Right cardiac atrium (tissue), 5 donors: ENCODE results near the gene LATS2. TPM values are rescaled to one million over a fixed set of nuclear protein-coding genes. Genes with fewer than 3 reads are reported as not detected.

Experiments used
- ATAC-seq, 2 donors: fragments of 200-7000 bp; cut with Tn5 transposase; one replicate each; pipeline versions ENCODE4 v1.8.0 to v1.9.1; 2020; ENCODE audit warnings: moderate library complexity in 2 of 2, mild to moderate bottlenecking in 1 of 2
- DNase-seq, 3 donors: peaks; one replicate each; pipeline ENCODE4 v3.0.0-alpha.2; 2020
- H3K27ac ChIP-seq: one replicate; pipeline ENCODE4 v1.5.1; 2013; ENCODE audit warnings: mild to moderate bottlenecking, low read length, control low read depth, moderate library complexity
- H3K27me3 ChIP-seq: one replicate; pipeline ENCODE4 v1.6.1; 2013; ENCODE audit not compliant: control insufficient read depth, insufficient read depth
- H3K4me1 ChIP-seq: one replicate; pipeline ENCODE4 v1.6.1; 2013; ENCODE audit warnings: low read length; ENCODE audit not compliant: control insufficient read depth, insufficient read depth
- H3K4me3 ChIP-seq: one replicate; pipeline ENCODE4 v1.5.1; 2013; ENCODE audit warnings: low read length, control low read depth
- H3K9me3 ChIP-seq: one replicate; pipeline ENCODE4 v1.6.1; 2013; ENCODE audit warnings: low read length; ENCODE audit not compliant: control insufficient read depth
- WGBS: extraction: QIAGEN DNeasy Blood & Tissue Kit; methylation state at CpG from one replicate; pipeline ENCODE4 v1.1.7; 2013; 5-methylcytosine and 5-hydroxymethylcytosine counted together
- intact Hi-C, 4 donors: fragments of 100-400 bp; cut with DNase I; formaldehyde crosslinking; loops; one replicate each; pipeline versions ENCODE4 v1.11.0 to v1.14.0; 2022 to 2023
- polyA plus RNA-seq: library from polyadenylated mRNA; stranded (reverse); fragments of 200-250 nt; gene quantifications from one replicate; pipeline ENCODE4 v1.2.3, GENCODE V29; 2013
- total RNA-seq, 4 donors: library from RNA; stranded (reverse); fragmentation: NEBNext Ultra II Directional; extraction: Animal tissue kit (Norgen Biotek cat#: 25700); gene quantifications; one replicate each; pipeline ENCODE4 v1.2.1, GENCODE V29; 2021
- donor health status: healthy with polysubstance abuse.
- donor health status: DM: no; HTN: yes; CAD: no.
- donor health status: DM: no; HTN: no; CAD: no.
- donor health status: DM: no; HTN: yes; CAD: no; lungs with severe emphysema.
- donor health status: DM: yes; HTN: yes; CAD: no.

LATS2 gene
- total and polyA plus RNA-seq, 5 donors: 10.5 to 36.7 (median 23.6) TPM

- H3K4me1 ChIP-seq: peaks cover 10% of the 10 kb centered on the region
Measured at GRCh38 chr13:21047087-21047486, 14.3 kb downstream of the LATS2 start.

GRCh38 chr13:21046203-21046602 is 15.2 kb downstream of the LATS2 start:
- H3K4me3 ChIP-seq: no peak overlapping the region
- H3K27ac ChIP-seq: no peak overlapping the region
- peaks cover 11% of the 10 kb centered on the region for H3K4me1 ChIP-seq
- ATAC-seq (no peak), DNase-seq (no peak)
- H3K9me3 ChIP-seq: no peaks in the 10 kb centered on the region
- H3K27me3 ChIP-seq: no peaks in the 10 kb centered on the region
- WGBS: 49% methylated on average over 7 of the region's 7 CpGs
- intact Hi-C loops: loop anchor here in 1 of 4 donors (5.0 kb wide), 1 partner anchor 49 kb away; no protein-coding TSS in a partner anchor

More at GRCh38 chr13:21047087-21047486, 14.3 kb downstream of the LATS2 start:
- Histone ChIP-seq H3K9me3 (no peaks in the 10 kb centered on the region), H3K27me3 (no peaks in the 10 kb centered on the region), H3K27ac (no peak overlapping the region), H3K4me3 (no peak overlapping the region)
- DNase-seq (no peak), ATAC-seq (peak in 1 of 2 donors; percentile 11)
- intact Hi-C loops: loop anchor here in 1 of 4 donors (5.0 kb wide), 1 partner anchor 50 kb away; no protein-coding TSS in a partner anchor
- WGBS: 92% methylated on average over 9 of the region's 9 CpGs

GRCh38 chr13:21045100-21045499 is 16.3 kb downstream of the LATS2 start:
- intact Hi-C loops: loop anchor here in 1 of 4 donors (5.0 kb wide), 1 partner anchor 48 kb away; no protein-coding TSS in a partner anchor
- Histone ChIP-seq H3K4me3 (no peak overlapping the region), H3K27me3 (no peaks in the 10 kb centered on the region), H3K4me1 (peaks cover 13% of the 10 kb centered on the region), H3K27ac (no peak overlapping the region), H3K9me3 (no peaks in the 10 kb centered on the region)
- WGBS: 71% methylated on average over 5 of the region's 5 CpGs
- ATAC-seq (no peak), DNase-seq (no peak)

- ATAC-seq: peak; percentile 68 to 71
- WGBS: 26% methylated on average over 2 of the region's 2 CpGs
- intact Hi-C loops: no loop called here
- DNase-seq: no peak
- H3K9me3 ChIP-seq: no peaks in the 10 kb centered on the region
- H3K27me3 ChIP-seq: no peaks in the 10 kb centered on the region
- H3K4me1 ChIP-seq: peaks cover 18% of the 10 kb centered on the region
- peak overlapping the region; percentile 70 for H3K27ac ChIP-seq
- no peak overlapping the region for H3K4me3 ChIP-seq
Measured at GRCh38 chr13:21043898-21044297, 17.5 kb downstream of the LATS2 start.

- intact Hi-C loops: no loop called here
- DNase-seq: no peak
Measured at GRCh38 chr13:21040120-21040826, 21.1 kb downstream of the LATS2 start.

GRCh38 chr13:21039097-21039800 is 22.1 kb downstream of the LATS2 start:
- 27% methylated on average over 6 of the region's 6 CpGs for WGBS
- ATAC-seq: peak in 1 of 2 donors; percentile 23
- H3K9me3 ChIP-seq: no peaks in the 10 kb centered on the region
- H3K27ac ChIP-seq: no peak overlapping the region
- H3K4me1 ChIP-seq: peaks cover 22% of the 10 kb centered on the region
- H3K4me3 ChIP-seq: no peak overlapping the region
- intact Hi-C loops: no loop called here
- no peaks in the 10 kb centered on the region for H3K27me3 ChIP-seq
- DNase-seq: no peak

More at GRCh38 chr13:21040120-21040826, 21.1 kb downstream of the LATS2 start:
- no peaks in the 10 kb centered on the region for H3K9me3 ChIP-seq
- no peaks in the 10 kb centered on the region for H3K27me3 ChIP-seq
- H3K4me3 ChIP-seq: no peak overlapping the region
- H3K4me1 ChIP-seq: peaks cover 18% of the 10 kb centered on the region
- H3K27ac ChIP-seq: no peak overlapping the region
- no peak for ATAC-seq
- WGBS: 85% methylated on average over 15 of the region's 15 CpGs

GRCh38 chr13:21037656-21038055 is 23.7 kb downstream of the LATS2 start:
- 77% methylated on average over 8 of the region's 8 CpGs for WGBS
- no peak overlapping the region for H3K4me3 ChIP-seq
- intact Hi-C loops: no loop called here
- H3K27ac ChIP-seq: no peak overlapping the region
- DNase-seq (no peak), ATAC-seq (no peak)
- no peaks in the 10 kb centered on the region for H3K9me3 ChIP-seq
- no peaks in the 10 kb centered on the region for H3K27me3 ChIP-seq
- peaks cover 31% of the 10 kb centered on the region for H3K4me1 ChIP-seq

- no peaks in the 10 kb centered on the region for H3K27me3 ChIP-seq
- no peaks in the 10 kb centered on the region for H3K9me3 ChIP-seq
- H3K27ac ChIP-seq: peak overlapping the region; percentile 61
- ATAC-seq (no peak), DNase-seq (no peak)
- WGBS: 65% methylated on average over 5 of the region's 5 CpGs
- intact Hi-C loops: no loop called here
- H3K4me1 ChIP-seq: peaks cover 27% of the 10 kb centered on the region
- H3K4me3 ChIP-seq: no peak overlapping the region
Measured at GRCh38 chr13:21035498-21035897, 25.9 kb downstream of the LATS2 start.

GRCh38 chr13:21034603-21035191 is 26.7 kb downstream of the LATS2 start:
- Histone ChIP-seq H3K4me3 (no peak overlapping the region), H3K27me3 (no peaks in the 10 kb centered on the region), H3K27ac (peak overlapping the region; percentile 91), H3K4me1 (peaks cover 24% of the 10 kb centered on the region), H3K9me3 (no peaks in the 10 kb centered on the region)
- peak; percentile 56 to 59 for ATAC-seq
- 33% methylated on average over 8 of the region's 8 CpGs for WGBS
- peak in 2 of 3 donors; percentile 75 to 79 for DNase-seq
- intact Hi-C loops: no loop called here

- 53% methylated on average over 13 of the region's 13 CpGs for WGBS
- Histone ChIP-seq H3K4me1 (peaks cover 20% of the 10 kb centered on the region), H3K9me3 (no peaks in the 10 kb centered on the region), H3K27ac (peak overlapping the region; percentile 91), H3K4me3 (no peak overlapping the region), H3K27me3 (no peaks in the 10 kb centered on the region)
- intact Hi-C loops: no loop called here
- peak; percentile 49 to 52 for ATAC-seq
- DNase-seq: peak in 2 of 3 donors; percentile 64 to 70
Measured at GRCh38 chr13:21033856-21034602, 27.4 kb downstream of the LATS2 start.
